A549 (cell line): ENCODE data around the gene PPIAL4G.
"Not testable (repeated sequence)": the region's sequence is repeated elsewhere in the genome, so short reads cannot be mapped to it uniquely, and the experiment has no call there.

Source experiments
- CEBPB ChIP-seq, 2 experiments: fragments of >200 bp in 1 of 2; sonication (Bioruptor Twin) in 1 of 2; formaldehyde crosslinking in 1 of 2; IDR thresholded peaks; 2 replicates each; pipeline ENCODE4 v1.6.1; 2012 to 2016
- TF ChIP-seq, protein P1 (sequence below): fragments of >200 bp; sonication (Bioruptor Twin); formaldehyde crosslinking; IDR thresholded peaks from 3 replicates; pipeline ENCODE4 v1.5.1; 2016

DNA sequence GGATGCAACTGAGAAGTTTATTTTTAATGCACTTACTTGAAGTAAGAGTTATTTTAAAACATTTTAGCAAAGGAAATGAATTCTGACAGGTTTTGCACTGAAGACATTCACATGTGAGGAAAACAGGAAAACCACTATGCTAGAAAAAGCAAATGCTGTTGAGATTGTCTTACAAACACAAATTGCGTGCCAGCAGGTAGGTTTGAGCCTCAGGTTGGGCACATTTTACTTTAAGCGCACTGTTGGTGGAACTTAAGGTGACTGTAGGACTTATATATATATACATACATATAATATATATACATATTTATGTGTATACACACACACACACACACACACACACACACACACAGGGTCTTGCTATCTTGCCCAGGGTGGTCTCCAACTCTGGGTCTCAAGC lies 43.5 kb upstream of the PPIAL4G start:
- TF ChIP-seq CEBPB (IDR thresholded peaks at IDR 0.05), result not testable (repeated sequence)
- TF ChIP-seq, protein P1, sequence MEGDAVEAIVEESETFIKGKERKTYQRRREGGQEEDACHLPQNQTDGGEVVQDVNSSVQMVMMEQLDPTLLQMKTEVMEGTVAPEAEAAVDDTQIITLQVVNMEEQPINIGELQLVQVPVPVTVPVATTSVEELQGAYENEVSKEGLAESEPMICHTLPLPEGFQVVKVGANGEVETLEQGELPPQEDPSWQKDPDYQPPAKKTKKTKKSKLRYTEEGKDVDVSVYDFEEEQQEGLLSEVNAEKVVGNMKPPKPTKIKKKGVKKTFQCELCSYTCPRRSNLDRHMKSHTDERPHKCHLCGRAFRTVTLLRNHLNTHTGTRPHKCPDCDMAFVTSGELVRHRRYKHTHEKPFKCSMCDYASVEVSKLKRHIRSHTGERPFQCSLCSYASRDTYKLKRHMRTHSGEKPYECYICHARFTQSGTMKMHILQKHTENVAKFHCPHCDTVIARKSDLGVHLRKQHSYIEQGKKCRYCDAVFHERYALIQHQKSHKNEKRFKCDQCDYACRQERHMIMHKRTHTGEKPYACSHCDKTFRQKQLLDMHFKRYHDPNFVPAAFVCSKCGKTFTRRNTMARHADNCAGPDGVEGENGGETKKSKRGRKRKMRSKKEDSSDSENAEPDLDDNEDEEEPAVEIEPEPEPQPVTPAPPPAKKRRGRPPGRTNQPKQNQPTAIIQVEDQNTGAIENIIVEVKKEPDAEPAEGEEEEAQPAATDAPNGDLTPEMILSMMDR, result not testable (repeated sequence)
